Measurements from ENCODE around the gene BNIP2.

DNA sequence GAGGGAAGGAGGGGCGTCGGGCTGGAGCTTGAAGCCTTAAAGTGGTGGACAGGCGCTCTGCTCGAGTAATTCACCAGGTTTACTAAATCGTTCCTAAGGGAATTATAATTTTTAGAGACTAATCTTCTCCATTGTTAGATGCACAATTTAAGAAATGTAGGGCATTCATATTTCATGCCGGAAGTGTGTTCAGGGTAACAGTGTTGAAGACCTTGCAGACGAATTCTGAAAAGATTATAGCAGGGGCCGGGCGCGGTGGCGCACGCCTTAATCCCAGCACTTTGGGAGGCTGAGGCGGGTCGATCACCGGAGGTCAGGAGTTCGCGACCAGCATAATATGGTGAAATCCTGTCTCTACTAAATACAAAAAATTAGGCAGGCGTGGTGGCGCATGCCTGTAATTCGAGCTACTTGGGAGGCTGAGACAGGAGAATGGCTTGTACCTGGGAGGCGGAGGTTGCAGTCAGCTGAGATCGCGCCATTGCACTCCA is 31.4 kb downstream of the BNIP2 start:
- TF ChIP-seq, protein P1, sequence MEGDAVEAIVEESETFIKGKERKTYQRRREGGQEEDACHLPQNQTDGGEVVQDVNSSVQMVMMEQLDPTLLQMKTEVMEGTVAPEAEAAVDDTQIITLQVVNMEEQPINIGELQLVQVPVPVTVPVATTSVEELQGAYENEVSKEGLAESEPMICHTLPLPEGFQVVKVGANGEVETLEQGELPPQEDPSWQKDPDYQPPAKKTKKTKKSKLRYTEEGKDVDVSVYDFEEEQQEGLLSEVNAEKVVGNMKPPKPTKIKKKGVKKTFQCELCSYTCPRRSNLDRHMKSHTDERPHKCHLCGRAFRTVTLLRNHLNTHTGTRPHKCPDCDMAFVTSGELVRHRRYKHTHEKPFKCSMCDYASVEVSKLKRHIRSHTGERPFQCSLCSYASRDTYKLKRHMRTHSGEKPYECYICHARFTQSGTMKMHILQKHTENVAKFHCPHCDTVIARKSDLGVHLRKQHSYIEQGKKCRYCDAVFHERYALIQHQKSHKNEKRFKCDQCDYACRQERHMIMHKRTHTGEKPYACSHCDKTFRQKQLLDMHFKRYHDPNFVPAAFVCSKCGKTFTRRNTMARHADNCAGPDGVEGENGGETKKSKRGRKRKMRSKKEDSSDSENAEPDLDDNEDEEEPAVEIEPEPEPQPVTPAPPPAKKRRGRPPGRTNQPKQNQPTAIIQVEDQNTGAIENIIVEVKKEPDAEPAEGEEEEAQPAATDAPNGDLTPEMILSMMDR (IDR thresholded peaks at IDR 0.05), result no peak
- TF ChIP-seq POLR2A (IDR thresholded peaks at IDR 0.05), result no peak

Measured in thyroid gland (tissue), 4 donors.